ENCODE results near the gene RNF150.

RNF150 gene

DNA sequence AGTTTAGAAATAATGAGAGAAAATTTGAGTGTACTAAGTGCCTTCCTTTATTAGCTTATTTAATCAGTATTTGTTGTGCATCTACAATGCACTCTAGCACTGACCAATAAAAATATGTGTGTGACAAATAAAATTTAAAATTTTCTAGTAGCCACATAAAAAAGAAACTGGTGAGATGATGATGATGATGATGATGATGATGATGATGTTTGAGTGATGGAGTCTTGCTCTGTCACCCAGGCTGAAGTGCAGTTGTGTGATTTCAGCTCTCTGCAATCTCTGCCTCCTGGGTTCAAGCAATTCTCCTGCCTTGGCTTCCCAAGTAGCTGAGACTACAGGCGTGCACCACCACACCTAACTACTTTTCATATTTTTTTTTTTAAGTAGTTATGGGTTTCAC, 110.2 kb downstream of the RNF150 start:
- DNase-seq (ENCODE audit: low read depth, low spot score) = no peak

DNA sequence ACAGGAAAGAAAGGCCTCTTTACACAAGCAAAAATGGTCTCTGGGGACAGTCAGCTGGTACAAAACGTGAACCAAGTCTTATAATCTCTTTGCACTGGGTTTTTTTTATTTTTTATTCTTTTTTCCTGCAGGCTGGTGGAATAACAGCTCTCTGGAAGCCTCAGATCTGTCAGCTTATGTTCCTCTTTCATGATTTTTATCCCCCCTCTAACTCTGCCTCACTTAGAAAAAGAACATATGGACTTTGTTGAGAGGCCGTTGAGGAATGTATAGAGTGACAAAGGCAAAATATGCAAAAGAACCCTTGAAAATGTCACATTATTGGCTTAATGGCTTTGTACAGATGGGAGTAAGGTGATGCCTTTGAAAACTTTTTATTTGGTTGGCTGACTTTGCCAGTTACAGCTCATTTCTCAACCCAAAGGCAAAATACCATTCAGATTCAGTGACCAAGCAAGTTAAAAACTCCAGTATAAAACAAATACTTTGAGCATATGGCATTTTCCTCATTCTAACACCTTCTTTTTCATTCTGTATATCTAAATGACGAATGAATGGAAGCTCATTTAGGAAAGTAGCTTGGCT, 111.1 kb downstream of the RNF150 start:
- DNase-seq (ENCODE audit: low read depth, low spot score) = no peak

DNA sequence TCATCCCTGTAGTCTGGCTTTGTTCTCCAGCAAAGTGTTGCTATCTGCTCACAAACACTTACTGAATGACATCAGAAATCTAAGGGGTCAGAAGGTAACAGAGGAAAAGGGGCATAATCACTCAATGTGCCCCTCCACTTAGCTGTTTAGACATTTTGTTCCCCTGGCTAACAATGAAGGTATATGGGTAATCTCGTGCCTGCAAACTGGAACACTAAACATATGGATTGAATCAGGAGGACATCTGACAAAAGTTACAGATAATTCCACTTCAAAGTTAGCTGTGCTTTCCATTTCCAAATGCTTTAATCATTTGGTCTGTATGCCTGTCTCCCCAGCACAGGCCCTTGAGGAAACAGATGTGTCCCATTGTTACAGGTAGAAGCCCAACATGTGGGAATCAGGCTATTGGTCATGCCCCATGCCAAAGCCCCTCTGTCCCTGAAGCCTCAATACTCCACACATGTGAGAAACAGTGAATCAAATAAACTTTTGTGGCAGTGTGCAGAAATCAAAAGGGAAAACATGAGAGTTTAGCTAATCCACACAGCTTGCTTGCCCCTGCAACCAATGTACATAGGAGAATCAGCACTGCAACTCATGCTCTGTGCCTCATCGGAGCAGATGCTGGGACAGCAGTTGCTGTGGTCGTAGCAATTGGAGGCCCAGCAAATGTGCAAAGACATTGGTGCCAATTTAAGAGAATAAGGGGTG, 111.7 kb downstream of the RNF150 start:
- no peak for DNase-seq (ENCODE audit: low read depth, low spot score)

DNA sequence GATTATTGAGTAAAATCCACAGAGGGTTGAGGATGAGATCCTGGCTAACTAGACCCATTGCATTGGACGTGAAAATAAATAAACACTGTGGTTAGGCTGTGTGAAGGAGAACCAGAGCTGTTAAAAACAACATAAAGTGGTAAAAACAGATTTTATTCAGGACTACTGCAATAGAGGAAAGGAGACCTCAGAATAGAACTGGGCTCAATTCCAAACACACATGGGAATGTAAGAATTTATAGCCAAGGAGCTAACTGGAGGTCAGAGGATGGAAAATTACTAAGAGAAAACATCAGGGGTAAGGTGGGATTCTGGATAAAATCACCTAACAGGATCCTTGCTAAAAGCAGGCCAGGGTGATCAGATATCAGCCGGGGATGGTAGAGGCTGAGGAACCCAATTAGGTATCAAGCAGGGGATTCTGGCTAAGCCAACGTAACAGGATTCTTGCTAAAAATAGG, 112.4 kb downstream of the RNF150 start:
- no peak for DNase-seq (ENCODE audit: low read depth, low spot score)

DNA sequence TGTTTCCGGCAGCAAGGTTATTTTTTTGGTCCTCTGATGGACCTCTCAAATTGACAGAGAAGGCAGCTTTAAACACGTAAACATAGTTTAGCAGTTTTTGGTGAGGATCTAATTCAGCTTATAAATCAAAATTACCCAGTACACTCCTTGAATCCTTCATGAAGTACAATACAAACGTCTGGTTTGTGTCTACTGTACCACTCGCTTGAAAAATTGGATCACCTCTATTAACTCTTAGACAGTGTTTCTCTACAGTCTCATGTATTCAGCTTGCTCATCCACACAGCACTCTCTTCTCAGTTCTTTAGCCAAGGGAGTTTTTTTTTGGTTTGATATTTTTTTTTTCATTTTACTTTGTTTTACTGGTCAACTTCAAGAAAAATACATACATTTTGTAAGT, 113.5 kb downstream of the RNF150 start:
- no peak for DNase-seq (ENCODE audit: low read depth, low spot score)

DNA sequence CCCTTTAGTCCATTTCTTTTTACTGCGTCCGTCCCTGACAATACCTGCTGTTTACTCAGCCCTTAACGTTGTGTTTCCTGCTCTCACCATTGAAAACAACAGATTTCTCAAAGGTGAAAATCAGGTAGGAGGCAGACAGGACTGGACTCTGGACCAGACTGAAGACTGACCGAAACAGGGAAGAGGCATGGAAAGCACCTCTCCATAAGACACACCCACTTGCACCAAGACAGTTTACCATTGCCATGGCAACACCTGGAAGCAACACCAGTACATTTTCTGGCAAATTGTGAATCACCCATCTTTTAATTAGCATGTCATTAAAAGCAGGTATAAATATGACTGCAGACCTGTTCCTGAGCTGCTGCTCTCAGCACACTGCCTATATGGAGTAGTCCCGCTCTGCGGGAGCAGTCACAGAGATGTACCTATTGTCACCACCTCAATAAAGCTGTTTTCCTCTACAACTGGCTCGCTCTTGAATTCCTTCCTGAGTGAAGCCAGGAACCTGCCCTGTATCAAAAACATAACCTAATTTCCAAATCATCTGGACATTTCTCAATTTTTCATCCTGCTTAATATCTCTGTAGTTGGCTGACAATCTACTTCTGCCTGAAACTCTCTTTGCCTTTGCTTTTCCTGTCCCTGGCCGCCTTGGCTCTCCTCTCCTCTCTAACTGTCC, 117.0 kb downstream of the RNF150 start:
- no peak for DNase-seq (ENCODE audit: low read depth, low spot score)

DNA sequence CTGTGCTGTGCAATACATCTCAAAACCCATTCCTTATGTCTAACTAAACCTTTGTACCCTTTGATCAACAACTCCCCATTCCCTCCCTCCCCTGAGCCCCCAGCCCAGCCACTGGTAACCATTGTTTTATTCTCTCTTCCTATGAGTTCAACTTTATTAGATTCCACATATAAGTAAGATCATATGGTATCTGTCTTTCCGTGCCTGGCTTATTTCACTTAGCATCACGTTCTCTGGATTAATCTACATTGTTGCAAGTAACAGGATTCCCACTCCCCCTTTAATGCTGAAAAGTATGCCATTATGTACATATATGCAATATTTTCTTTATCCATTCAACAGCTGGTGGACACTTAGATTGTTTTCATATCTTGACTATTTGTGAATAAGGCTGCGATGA, 119.4 kb downstream of the RNF150 start:
- DNase-seq (ENCODE audit: low read depth, low spot score) = no peak

DNA sequence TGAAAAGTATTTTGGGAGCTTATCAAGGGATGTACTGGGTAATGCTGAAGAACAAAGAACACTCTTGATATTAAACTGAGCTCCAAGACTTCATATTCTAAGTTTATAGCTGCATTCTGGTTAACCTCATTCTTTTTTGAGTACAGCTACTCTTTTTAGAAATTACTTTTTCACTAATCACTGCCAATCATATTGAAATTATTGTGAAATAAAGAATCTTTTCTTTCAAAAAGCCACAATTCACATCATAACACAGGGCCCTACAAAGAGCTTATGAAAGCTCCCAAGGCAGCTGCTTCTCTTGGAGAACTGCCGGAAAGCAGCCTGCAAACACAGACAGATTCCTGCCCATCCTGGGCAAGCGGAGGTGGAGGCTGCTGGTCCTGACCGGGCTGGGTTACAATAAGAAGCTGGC, 121.4 kb downstream of the RNF150 start:
- DNase-seq (ENCODE audit: low read depth, low spot score) = no peak

DNA sequence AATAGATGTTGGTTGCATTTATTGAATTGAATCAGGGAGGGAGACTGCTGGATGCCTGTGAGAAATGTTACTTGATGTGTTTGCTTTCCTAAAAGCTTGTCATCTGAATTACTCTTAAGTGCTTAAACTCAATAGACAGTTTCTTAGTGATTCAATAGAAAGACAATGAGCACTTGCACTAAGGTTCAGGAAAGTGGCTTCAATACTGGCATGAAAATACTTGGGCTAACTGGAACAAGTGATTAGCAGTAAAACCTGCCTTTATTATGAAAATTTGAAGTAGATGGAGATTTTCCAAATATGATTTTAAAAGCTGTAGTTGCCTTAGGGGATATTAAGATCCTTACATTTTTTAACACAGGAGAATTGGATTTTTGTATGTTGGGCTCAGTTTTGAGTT, 123.3 kb downstream of the RNF150 start:
- DNase-seq (ENCODE audit: low read depth, low spot score) = no peak

DNA sequence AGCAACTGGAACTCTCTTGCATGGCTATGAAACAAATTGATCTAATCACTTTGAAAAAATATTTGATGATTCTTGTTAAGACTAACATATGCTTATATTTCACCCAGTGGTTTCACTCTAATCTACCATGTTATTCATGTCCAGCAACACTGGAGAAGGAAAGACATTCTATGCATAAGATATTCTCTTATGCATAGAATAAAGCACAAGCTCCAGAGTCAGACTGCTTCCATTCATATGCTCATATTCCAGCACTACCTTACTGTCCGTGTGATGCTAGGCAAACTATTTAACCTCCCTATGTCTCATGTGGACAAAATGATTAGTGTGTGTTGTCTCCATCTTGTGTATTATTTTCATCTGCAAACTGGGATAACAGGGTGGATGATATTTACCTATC, 124.1 kb downstream of the RNF150 start:
- DNase-seq (ENCODE audit: low read depth, low spot score) = no peak

DNA sequence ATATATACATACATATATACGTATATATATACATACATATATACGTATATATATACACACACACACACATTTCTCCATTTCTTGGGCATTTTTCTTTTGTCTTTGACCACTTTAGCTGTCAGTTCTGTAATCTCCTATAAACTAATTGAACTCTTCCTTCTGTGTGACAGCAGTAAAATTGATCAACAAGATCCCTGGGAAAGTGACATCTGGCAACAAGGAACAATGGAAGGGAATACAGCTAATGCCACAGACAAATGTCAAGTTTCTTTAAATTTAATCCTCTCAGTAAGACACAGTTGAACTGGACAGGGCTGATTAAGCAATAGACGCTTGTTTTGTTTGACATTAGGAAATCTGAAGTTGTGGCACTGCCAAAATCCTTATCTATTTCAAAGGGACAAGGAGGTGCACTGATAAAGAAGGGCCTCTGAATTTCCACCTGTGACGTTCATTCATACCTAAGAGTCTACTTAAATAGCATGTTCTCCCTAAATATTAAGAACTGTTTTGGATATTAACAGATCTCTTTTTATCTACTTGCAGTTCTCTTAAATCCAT, 126.9 kb downstream of the RNF150 start:
- DNase-seq (ENCODE audit: low read depth, low spot score) = no peak

DNA sequence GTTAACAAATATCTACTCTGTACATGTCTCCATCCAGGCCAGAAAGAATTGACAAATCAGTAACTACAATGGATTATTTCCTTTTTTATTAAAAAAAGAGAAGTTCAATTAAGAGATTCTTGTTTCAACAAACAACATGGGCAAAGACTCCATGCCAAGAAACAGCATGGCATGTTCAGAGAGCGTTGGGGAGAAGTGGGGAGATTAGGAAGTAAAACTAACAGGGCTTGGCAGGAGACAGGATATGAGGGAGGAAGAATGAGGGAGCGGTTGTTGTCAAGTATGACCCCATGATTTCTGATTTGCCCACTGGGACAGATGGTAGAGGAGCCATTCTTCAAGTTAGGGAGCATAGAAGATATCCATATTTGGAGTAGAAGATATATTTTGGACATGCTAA, 128.4 kb downstream of the RNF150 start:
- DNase-seq (ENCODE audit: low read depth, low spot score) = no peak

DNA sequence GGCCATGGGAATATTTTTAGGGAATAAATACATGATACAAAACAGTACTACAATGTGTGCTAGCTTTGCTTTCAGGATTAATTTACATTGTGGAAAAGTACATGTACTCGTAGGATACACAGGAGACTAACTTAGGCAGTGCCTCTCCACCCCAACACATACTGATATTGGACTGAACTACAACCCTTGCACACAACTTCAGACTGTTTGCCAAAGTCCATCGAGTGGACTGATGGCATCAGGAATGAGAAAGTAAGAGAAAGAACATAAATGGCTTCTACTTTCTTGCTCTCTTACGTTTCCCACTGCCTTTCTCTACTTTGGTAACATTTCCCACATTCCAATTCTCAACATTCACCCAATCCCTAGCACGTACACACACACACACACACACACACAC, 130.1 kb downstream of the RNF150 start:
- DNase-seq (ENCODE audit: low read depth, low spot score) = no peak

DNA sequence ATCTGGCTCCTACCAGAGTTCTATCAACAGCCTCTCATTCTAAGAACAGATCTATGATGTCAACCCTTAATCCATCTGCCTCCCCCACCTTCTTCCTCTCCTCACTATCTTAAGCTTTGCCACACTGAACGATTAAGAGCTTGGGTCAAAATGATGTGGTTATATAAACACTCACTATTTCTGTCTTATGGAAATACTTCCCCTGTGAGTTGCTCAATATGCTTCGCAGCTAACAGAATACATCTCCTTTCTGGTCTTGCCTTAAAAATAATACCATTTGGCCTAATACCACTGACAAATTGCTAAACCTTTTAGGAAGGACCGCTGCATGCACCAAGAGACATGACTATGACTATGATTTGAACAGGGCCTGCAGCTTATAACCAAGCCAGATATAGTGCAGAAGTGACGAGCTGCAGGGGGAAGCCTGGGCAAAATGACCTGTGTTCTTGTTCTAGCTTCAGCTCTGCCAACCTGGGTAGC, 130.9 kb downstream of the RNF150 start:
- DNase-seq (ENCODE audit: low read depth, low spot score) = no peak

DNA sequence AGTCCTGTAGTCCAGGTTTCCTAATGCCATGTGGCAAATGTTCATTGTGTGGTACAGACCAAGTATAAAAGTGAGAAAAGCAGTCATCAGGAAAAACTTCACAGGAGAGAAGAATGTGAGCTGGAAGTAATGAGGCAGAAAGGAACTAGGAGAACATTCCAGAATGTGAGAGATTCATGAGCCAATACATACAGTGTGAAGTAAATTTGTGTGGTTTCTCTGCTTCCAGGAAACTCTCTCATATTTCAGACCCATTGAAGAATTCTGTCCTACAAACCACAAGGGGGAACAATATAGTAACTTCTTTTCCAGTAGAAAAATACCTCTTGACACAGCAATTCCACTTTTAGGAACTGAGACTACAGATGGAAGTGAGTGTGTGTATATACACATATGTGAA, 136.5 kb downstream of the RNF150 start:
- no peak for DNase-seq (ENCODE audit: low read depth, low spot score)

DNA sequence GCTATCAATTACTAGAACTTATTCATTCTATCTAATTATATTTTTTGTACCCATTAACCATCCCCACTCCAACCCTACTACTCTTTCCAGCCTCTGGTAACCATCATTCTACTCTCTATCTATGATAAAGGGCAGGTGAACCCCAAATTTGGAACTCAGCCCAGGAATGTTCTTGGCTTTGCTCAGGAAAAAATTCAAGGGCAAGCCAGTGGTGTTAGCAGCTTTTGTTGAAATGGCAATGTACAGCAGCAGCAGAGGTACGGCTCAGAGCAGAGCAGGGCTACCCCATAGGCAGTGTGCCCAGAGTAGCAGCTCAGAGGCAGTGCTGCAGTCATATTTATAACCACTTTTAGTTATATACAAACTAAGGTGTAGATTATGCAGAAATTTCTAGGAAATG, 138.2 kb downstream of the RNF150 start:
- no peak for DNase-seq (ENCODE audit: low read depth, low spot score)

DNA sequence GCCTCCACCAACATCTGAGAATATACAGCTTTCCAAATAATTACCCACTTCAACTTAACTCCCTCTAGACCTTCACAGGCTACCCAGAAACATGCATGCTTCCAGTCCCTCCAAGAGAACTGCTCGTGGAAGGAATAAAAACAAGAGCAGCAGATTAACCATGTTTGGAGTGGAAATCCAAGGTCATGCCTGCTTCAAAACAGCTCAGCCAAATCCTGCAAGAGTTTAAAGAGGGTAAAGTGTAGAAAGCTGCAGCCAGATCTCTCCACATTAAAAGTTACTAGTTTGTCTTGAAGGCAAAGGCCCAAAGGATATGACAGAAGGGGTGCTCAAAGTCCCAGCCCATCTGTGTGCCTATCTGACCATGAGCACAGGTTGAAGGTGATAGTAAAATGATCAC, 139.3 kb downstream of the RNF150 start:
- no peak for DNase-seq (ENCODE audit: low read depth, low spot score)

DNA sequence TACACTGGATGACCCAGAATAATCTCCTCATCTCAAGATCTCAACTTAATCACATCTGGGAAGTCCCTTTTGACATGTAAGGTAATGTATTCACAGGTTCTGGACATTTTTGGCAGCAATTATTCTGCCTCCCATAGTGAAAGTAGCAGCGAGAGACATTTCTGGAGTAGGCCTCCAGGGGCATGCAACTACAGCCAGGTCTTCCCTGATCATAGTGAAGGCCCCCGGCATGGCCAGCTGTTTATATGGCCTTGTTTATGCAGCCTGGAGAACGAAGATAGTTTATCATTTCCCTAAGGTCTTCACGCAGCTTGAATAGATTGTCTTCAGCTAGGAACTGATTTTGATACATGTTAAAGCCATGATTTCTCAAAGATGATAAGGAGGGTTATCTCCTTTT, 139.9 kb downstream of the RNF150 start:
- DNase-seq (ENCODE audit: low read depth, low spot score) = no peak

DNA sequence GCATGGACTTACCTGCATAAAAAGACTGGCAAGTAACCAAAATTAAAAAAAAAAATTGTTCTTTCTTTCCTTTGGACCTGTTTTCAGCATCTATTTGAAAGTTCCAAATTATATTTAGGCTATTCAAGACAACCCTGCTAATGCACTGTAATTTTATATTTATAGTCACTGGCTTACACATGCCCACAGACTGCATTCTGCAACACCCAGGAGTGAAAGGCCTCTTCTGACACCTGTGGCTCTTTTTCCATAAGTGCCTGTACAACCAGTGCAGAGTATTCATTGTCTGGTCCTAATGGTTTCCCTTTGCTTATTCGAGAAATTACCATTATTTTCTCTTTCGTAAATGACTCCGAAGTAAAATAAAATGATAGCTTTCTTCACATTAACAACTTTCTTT, 143.3 kb downstream of the RNF150 start:
- DNase-seq (ENCODE audit: low read depth, low spot score) = no peak

DNA sequence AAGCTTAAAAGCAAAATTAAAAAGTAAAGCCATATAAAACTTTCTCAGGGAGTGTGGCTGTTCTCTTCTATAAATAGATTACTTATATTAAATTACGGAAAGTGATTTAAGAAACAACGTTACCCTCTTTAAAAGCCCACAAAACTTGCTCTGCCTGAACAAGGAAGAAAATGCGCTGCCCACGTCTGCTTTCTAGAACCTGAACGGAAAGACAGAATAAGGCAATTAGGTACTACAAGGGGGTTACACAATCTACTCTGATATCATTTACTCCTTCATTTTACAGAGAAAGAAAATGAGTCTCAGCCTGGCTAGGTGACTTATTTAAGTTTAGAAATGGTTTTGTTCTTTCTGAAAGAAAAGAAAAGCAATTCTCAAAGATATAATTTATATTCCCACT, 147.2 kb downstream of the RNF150 start:
- no peak for DNase-seq (ENCODE audit: low read depth, low spot score)

DNA sequence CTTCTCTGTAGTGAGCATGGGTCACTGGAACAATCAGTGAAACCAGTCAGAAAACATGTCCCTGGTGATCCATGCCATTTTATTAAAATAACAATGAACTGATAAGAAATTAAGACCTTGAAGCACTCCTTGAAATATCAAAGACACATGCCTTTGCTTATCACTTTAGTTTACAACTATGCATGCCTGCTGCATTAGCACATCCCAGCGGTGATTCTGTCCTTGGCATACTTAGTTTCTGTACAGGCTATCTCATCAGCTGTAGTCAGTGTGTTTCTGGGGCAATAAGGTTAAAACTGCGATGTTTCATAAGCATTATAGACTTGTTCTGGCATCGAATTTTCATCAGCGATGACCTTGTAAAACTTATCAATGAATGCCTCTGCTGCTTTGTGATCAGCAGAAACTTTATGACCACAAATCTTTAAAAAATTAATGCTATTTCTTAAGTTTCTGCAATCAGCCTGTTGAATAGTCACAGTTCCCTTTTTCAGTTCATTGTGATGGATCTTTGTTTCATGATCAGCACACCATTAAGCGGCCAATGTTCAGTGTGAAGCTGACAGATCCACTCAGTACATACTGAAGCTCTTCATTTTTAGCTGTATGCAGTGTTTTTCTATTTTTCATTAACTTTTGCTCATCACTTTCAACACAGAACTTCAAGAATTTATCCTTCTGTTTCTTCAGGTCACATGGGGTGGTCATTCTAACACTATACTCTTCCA, 150.5 kb downstream of the RNF150 start:
- no peak for DNase-seq (ENCODE audit: low read depth, low spot score)
